Left colon (tissue), 2 donors: ENCODE measurements around the gene ACOX2. TPM values are rescaled to one million over a fixed set of nuclear protein-coding genes. Genes with fewer than 3 reads are reported as not detected.

Source experiments
- ATAC-seq: fragments of 200-7000 bp; cut with Tn5 transposase; one replicate; pipeline ENCODE4 v1.9.1; 2020; ENCODE audit warnings: mild to moderate bottlenecking, moderate library complexity
- DNase-seq, 2 donors: peaks; one replicate each; pipeline ENCODE4 v3.0.0-alpha.2; 2020
- intact Hi-C, 2 donors: fragments of 100-400 bp; cut with DNase I in 1 of 2; cut with micrococcal nuclease in 1 of 2; formaldehyde crosslinking; loops; one replicate each; pipeline versions ENCODE4 v1.11.2 to v1.14.0; 2022; cut with DNase I, micrococcal nuclease
- total RNA-seq, 2 donors: library from RNA; stranded (reverse); fragmentation: NEBNext Ultra II Directional; extraction: Animal tissue kit (Norgen Biotek cat#: 25700); gene quantifications; one replicate each; pipeline ENCODE4 v1.2.1, GENCODE V29; 2021
- donor health status: DM: no; HTN: no; CAD: no.
- donor health status: DM: yes; HTN: yes; CAD: no.

Gene ACOX2
- total RNA-seq, 2 donors from 2014 or later, result 17.0 to 17.8 TPM

DNA sequence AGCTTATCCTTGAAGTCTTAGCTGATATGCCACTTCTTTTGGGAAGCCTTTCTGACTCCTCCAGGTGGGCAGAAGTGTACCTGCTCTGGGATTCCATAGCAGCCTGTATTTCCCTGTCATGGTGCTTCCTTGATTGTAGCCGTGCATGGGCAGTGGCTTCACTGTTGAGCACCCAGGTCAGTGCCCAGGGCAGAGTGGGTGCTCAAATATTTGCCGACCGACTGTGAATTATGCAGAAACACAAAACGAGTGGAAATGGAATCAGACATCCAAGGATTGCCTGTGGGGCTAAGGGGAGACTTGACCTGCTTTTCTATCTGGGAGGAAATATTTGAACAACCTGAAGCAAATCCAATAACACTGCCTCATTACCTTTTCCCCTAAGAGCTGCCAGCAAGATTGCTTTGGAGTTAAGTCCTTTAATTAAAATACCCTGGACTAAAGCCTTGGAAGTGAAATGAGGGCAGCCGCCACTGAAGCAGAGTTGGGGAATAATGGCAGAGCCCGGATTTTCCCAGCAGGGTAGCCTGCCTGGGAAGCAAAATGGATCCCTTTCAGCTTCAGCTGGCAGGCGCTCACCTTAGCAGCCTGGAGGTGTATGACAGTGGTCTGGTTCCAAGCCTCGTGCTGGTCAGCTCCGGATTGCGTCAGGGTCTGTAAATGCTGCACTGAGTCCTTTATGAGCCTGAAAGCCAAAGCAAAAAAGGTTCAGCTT, 14.9 kb downstream of the ACOX2 start:
- ATAC-seq, result no peak
- DNase-seq, result no peak
- intact Hi-C loops, result no loop called here

DNA sequence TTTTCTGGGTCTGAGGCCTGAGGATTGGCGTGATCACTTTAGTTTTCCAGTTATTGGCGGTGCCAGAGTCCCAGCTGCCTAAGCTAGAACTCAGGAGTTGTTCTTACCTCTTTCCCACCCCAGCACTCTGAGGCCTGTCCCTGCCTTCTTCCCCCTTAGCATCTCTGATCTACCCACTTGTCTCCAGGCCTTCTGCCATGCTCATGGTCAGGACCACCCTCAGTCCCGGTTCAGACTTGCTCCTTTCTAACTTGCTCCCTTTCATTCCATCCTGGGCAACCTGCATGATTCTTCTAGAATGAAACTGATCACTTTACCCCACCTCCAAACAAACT, 15.7 kb downstream of the ACOX2 start:
- ATAC-seq (no peak), DNase-seq (no peak)
- intact Hi-C loops, result no loop called here

DNA sequence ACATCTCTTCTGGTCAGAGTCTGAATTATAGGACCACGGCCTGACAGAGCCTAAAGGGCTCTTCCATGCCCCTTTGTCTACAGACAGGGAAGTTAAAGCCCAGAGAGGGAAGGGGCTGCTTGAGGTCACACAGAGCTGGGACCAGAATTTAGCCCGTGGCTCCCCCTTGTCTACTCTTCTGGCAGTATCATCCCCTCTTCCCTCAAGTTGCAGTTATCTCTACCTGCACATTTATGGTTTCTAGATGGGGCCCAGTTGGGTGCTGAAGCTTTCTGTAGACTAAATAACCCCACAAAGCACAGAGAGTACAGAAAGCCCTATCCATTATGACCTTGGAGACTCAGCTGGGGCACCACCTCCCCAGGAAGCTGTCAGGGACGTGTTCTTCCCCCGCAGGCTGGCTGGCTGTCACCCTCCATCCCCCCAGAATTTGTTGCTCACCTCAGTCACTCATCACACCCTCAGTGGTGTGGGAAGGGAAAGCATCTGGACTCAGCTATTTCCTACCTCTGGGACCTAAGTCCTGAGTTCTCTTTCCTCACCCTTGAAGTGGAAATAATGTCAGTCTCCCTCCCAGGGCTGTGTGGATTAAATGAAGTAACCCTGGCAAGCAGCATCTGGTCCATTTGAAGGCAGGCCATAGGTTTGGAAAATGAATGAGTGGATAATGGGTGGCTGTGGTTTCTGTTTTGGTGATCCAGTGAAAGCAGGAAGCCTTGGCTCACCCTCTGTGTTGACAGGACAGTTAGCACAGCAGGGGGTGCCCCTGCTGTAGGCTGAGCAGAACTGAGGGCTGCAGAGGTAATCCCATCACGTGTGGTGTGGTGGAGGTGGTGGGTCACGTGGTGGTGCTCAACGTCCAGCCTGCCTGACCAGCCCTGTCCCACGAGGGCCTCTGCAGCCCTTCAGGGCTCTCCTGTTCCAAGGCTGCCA, 16.3 kb downstream of the ACOX2 start:
- no peak for DNase-seq
- intact Hi-C loops, result no loop called here
- ATAC-seq, result no peak

DNA sequence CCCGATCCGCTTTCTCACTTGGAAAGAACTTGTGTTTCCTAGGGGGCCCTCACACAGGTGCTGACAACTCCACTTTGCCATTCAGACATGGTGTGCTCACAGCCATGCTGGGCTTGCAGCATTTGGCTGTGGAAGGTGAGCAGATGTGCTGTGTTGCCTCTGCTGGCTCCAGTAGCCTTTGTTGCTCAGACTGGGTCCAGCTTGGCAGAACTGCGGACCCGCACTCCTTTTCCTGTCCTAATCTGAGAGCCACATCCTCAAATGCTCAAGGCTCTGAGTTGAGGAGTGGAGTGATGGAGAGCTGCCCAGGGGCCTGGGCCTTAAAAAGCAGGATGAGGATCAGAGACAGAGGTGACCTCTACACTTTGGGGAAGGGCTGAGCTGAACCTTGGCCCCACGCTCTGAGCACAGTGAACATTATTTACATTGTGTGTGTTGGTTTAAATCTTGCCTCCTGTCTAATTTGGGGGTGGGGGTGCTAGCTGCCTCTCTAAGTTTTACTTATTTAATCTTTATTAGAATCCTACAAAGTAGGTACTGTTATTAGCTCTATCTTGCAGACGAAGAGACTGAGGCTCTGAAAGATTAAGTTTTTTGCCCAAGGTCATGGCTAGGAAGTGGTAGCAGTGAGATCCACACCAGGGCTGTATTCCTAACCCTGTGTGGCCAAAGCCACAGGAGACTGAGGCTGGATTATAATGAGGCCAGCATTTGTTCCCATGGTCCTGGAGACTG, 17.2 kb downstream of the ACOX2 start:
- ATAC-seq (no peak), DNase-seq (no peak)
- intact Hi-C loops, result no loop called here

DNA sequence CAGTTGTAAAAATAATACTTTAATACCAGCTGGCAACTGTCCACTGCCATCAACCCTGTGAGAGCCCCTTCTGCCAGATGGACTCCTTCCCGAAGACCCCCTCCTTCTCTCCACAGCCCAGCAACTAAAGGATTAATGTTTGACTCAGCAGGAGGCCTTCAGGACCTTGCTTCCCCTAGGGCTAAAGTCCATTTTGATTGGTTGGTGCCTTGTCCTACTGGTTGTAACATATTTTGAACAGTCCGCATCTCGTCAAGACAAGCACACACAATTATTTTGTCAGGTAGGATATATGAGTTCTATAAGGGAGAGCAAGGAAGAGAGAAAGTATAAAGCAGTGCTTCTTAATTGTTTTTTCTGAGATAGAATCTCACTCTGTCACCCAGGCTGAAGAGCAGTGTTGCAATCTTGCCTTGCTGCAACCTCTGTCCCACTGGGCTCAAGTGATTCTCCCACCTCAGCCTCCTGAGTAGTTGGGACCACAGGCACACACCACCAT, 18.6 kb downstream of the ACOX2 start:
- DNase-seq (no peak), ATAC-seq (peak; percentile 42)

DNA sequence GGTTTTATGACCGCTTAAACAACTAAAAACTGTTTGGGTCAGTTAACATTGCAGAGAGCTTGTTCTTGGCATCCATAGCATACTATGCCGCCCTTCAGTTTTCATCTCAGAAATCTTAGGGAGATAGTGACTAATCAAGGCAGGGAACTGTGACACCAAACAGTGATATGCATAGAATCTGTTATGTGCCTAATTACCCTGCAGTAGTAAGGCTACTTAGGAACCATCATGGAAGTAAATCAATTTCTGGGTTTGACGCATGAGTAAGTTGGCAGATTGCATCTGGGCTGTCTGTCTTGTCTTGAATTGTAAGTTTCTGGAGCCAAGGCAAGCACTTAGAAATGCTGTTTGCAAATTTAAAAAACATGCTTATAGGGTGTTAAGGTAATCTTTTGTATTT, 22.6 kb downstream of the ACOX2 start:
- no peak for DNase-seq
- intact Hi-C loops, result no loop called here
- ATAC-seq, result no peak

More for the DNA sequence above, 18.6 kb downstream of the ACOX2 start:
- intact Hi-C loops, result no loop called here

DNA sequence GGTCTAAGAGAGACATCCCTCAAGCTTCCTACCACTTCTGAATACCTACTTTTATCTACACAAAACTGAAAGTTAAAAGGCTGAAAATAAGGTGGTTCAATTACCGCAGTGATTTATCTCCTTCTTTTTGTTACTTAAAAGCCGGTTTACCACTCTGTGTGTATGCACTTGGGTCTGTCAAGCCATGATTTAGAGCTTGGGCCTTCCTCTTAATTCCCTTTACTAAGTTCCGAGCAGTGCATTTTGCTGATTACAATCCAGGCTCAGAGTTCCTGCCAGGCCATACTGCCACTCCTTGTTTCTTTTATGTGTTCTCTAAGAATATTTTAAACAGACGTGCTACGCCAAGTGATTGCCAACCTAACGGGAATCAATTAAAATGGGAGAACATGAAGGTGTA, 28.6 kb downstream of the ACOX2 start:
- intact Hi-C loops, result no loop called here

DNA sequence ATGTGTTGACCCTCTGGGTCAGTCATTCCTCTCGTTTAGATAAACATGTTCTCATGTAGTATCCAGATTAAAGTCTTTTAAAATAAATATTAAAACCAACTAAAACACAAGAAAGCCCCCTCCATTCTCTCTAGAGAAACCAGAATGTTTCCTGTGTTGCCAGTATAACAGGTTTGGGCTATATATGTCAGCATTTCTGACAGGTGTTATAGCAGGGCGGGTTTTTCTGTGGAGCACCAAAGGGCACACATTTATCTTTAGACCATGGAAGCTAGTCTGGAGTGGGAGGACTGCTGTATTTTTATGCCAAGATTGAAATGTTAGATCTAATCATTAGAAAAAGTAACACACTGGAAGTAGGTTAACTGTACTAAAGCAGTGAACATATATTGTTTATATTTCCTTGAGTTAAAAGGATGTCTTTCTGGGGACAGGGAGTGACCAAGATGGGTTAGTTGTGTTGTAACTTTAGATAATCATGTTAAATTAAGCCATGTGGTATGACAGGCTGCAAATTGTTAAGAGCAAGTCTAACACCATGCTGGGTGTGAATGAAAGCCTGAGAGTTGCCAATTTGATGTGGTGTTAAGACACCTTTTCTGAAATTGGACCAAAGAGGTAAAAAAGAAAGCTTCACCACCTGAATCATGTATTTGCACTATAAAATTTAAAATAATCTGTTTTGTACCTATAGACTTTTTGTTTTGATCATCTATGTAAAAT, 29.5 kb downstream of the ACOX2 start:
- intact Hi-C loops, result no loop called here
- ATAC-seq (no peak), DNase-seq (no peak)

More for the DNA sequence above, 28.6 kb downstream of the ACOX2 start:
- no peak for DNase-seq
- no peak for ATAC-seq

DNA sequence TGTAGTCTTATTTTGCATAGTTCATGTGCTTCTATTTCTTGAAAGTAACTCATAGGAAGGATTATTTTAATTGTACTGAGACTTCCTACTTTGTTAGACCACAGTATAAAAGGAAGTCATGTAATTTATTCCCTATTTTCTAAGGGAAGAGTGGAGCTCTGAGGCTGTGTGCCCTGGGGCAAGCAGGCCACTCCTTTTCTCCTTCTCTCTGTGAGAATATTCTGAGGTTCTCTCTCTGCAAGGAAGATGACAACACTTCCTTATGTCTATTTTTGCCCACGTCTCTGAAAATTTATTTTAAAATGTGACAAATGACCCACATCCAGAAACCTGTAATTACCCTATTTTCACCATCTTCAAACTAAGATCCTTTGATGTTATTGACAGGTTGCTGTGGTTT, 34.1 kb downstream of the ACOX2 start:
- no peak for DNase-seq
- intact Hi-C loops, result no loop called here
- no peak for ATAC-seq

DNA sequence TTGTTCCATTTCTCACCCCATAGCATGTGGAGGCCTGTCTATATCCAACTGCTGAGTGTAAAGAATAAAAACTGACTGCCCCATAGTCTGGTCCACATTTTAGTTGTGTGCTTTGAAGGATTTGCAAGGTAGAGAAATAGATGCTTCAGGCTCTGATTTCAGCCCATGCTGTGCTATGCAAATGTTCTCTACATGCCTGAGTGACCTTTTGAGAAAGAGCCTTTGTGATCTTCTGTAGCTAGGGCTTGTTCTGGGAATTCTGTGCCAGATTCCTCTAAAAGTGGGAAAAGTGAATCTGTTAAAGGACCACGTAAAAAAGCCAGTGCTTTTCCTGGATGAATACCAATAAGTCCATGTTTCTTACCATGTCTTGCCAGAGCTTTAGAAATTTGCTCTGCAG, 39.9 kb downstream of the ACOX2 start:
- no peak for DNase-seq
- intact Hi-C loops, result no loop called here
- ATAC-seq, result no peak

DNA sequence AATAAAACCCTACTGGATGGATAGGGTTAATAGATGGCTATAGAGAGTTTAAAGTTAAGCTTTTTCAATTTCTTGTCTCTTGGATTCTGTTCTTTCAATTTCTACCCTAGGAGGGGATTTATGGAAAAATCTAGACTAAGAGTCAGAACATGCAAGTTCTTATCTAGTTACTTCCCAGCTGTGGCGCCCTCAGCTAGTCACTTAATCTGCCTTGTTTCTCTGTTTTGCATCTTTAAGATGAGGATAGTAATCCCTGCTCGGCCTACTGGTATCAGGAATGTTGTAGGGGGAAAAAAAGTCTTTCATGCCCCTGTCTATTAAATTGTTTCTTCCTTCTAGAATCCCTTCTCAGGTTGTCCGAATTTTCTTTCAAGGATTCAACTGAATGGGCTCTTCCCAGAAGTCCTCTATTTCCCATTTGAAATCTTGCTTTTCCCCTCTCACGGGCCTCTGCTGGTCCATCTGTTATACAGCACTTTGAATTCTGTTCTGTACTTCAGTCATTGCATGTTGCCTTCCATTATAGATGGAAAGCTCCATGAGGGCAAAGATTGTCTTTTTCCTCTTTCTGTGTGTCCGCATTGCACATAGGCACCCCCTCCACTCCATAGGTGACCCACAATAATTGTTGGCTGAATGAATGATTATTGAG, 40.7 kb downstream of the ACOX2 start:
- ATAC-seq, result no peak
- intact Hi-C loops, result no loop called here
- DNase-seq, result no peak

DNA sequence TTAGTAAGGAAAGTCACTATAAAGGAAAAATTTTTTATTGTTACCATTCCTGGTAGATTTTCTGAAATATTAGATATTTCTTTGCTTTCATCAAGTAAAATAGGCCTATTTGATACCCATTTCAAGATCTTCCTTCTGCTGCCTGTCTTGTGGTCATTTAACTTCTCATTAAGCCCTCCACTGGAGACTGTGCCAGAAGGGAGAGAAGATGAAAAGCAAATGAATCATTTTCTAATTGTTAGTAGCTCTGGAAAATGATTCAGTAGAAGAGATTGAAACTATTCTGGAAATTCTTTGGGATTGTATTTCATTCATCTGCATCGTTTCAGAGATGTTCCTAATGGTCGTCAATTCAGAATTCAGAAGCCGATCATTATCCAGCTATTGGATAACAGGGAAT, 41.9 kb downstream of the ACOX2 start:
- intact Hi-C loops, result no loop called here
- DNase-seq (no peak), ATAC-seq (no peak)

DNA sequence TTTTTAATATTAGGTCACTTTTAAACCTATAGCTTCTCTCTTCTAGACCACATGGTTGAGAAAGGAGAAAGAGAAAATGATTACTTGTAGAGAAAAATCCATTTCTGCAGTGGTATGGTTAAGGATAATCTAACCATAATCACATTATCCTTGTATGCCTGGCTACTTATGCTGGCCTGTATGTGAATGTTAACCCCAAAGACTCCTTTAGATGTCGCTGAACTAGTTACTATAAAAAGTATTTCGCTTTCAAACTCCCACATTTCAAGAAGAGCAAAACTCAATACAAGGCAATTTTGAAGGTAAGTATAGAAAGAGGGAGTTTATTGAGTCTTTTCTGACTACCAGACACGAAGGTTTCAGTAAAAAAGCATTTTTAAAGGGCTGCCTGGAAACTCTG, 42.9 kb downstream of the ACOX2 start:
- DNase-seq, result no peak
- ATAC-seq, result no peak
- intact Hi-C loops, result loop anchor here in 1 of 2 donors (5.0 kb wide), 1 partner anchor 162 kb away; the partner anchor contains the start of gene PXK

DNA sequence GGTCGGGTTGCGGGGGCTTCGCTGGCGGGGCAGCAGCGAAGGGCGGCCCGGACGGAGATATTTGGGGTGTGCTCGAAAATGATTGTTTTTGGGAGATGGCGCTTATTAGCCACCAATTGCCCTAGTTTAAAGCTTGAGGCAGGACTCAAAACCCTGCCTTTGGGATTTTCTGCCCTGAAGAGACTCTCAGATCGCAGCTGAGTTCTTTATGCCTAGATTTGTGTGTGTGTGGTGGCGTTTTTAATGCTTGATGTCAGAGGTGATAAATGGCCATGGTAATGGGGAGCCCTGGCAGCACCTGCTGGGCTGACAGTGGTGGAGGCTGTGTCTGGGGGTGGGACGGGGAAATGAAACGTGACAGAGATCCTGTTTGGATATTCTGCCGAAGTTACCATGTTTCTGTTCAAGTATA, 44.5 kb downstream of the ACOX2 start:
- intact Hi-C loops, result loop anchor here in 1 of 2 donors (5.0 kb wide), 1 partner anchor 160 kb away; the partner anchor contains the start of gene PXK
- DNase-seq, result peak in 1 of 2 donors; percentile 24
- no peak for ATAC-seq

DNA sequence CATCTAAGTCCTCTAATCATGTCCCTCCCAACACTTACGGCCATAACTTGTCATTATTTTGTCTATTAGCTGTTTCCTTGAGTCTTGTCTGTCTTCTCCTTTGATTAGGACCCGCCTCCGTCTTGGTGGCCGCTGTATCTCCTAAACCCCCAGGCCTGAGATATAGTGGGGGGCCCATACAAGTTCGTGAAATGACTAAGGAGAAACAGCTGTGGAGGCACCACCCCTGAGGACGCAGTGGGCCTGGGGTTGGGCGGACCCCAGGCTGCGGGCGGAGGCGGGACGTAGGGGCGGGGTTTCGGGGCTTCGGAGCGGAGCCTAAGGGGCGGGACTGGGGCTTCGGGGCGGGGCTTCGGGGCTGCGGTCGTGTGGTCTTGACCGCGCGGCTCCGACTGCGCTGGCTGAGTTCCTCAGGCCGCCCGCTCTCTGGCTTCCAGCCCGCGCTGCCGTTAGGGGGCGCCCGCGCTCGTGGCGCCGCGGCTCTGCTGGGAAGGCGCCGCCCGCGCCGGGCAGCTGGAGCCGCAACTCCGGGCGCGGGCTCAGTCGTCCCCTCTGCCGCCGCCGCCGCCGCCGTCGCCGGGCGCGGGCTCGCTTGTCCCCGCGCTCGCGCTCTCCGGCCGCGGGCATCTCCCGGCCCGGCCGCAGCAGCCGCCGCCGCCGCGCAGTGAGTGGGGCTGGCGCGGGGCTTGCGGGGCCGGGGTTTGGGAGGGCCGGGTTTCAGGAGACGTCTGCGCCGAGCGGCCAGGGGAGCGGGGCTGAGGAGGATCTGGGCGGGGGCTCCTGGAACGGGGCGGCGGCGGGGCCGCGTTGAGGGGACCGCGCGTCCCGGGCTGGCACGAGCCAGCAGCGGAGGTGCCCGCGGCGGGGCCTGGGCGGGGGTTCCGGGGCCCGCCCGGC, 45.2 kb downstream of the ACOX2 start, which contains the start of gene KCTD6:
TSS of gene KCTD6 (plus strand) at position 591 of the 897 bp plus-strand sequence. CDS start 6,660 bp downstream, outside the sequence.
- intact Hi-C loops, result loop anchor here in 1 of 2 donors (5.0 kb wide), 1 partner anchor 159 kb away; the partner anchor contains the start of gene PXK
- peak; percentile 89 to 95 for DNase-seq
- ATAC-seq, result peak; percentile 92

DNA sequence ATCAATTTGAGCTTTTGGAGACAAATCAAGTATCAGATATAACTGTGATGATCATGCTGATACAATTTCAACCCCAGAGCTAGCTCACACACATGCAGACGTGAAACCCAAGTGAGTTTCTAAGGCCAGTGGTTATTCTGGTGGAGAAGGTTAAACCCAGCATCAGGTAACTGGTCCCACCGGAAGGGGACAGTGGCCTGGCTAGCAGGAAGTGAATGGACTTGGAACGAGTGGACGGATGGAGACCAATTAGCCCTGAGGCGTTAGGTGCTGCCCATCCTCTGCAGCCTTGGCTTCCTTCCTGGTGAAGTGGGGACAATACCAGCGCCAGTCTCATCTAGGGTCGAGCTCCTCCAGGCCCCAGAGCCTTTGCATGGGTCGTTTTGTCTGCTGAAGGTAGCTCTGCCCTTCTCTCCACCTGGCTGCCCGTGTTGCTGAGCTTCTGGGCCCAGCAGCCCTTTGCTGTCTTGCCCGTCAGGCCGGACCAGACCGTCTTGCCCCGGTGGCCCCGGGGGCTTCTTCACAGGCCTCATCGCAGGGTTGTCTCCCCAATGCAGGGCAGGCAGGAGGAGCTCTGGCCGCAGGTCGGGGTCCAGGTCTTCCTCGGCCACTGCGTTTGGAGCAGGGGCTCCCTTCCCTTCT, 46.0 kb downstream of the ACOX2 start:
- intact Hi-C loops, result loop anchor here in 1 of 2 donors (5.0 kb wide), 1 partner anchor 159 kb away; the partner anchor contains the start of gene PXK
- ATAC-seq (no peak), DNase-seq (peak; percentile 31 to 38)
